Central memory CD4-positive, alpha-beta T cell (primary cell): ENCODE data around the gene CAPZA1.
A peak's percentile ranks its signal among the peaks of the same experiment; 100 is the strongest.
"Not testable (repeated sequence)": the region's sequence is repeated elsewhere in the genome, so short reads cannot be mapped to it uniquely, and the experiment has no call there.

Source experiments
- DNase-seq: peaks from one replicate; pipeline ENCODE4 v3.0.0; 2022
- total RNA-seq, 3 experiments: gene quantifications; one replicate each; lab custom pipeline; 2026; lab: John Stamatoyannopoulos, UW

Gene CAPZA1
- 217 to 533 (median 359) reads per million in 3 experiments for total RNA-seq

GRCh38 chr1:112619518-112620376, at the start of gene CAPZA1:
CAPZA1 (plus strand) TSS chr1:112619832; CDS start chr1:112619845, 13 bp downstream.
- DNase-seq, result peak; percentile 94

- no peak for DNase-seq
Observed at GRCh38 chr1:112575154-112575804, 44.4 kb upstream of the CAPZA1 start.

GRCh38 chr1:112576240-112576639, 43.4 kb upstream of the CAPZA1 start:
- DNase-seq, result no peak

GRCh38 chr1:112579801-112580510, 39.7 kb upstream of the CAPZA1 start:
- no peak for DNase-seq

GRCh38 chr1:112581586-112582192, 37.9 kb upstream of the CAPZA1 start:
- no peak for DNase-seq

GRCh38 chr1:112583366-112583765, 36.3 kb upstream of the CAPZA1 start:
- no peak for DNase-seq

GRCh38 chr1:112589766-112590165, 29.9 kb upstream of the CAPZA1 start:
- no peak for DNase-seq

- no peak for DNase-seq
Observed at GRCh38 chr1:112594208-112594876, 25.3 kb upstream of the CAPZA1 start.

GRCh38 chr1:112599477-112599876, 20.2 kb upstream of the CAPZA1 start:
- no peak for DNase-seq

- no peak for DNase-seq
Observed at GRCh38 chr1:112603012-112603411, 16.6 kb upstream of the CAPZA1 start.

GRCh38 chr1:112603541-112603940, 16.1 kb upstream of the CAPZA1 start:
- DNase-seq, result no peak

- DNase-seq, result no peak
Observed at GRCh38 chr1:112605633-112606327, 13.9 kb upstream of the CAPZA1 start.

- peak; percentile 29 for DNase-seq
Observed at GRCh38 chr1:112614460-112615065, 5.1 kb upstream of the CAPZA1 start.

GRCh38 chr1:112618114-112618720, 1.4 kb upstream of the CAPZA1 start:
- DNase-seq, result peak; percentile 79

- DNase-seq, result peak; percentile 60
Observed at GRCh38 chr1:112618721-112619517, 713 bp upstream of the CAPZA1 start, which contains the start of gene ST7L. ST7L (minus strand) TSS chr1:112619141; CDS start chr1:112619113, 28 bp downstream.

- DNase-seq, result no peak
Observed at GRCh38 chr1:112620377-112620695, 704 bp downstream of the CAPZA1 start.

- DNase-seq, result not testable (repeated sequence)
Observed at GRCh38 chr1:112624493-112624892, 4.9 kb downstream of the CAPZA1 start.

GRCh38 chr1:112625696-112626095, 6.1 kb downstream of the CAPZA1 start:
- no peak for DNase-seq

GRCh38 chr1:112626193-112626592, 6.6 kb downstream of the CAPZA1 start:
- DNase-seq, result no peak

- DNase-seq, result no peak
Observed at GRCh38 chr1:112626887-112627286, 7.3 kb downstream of the CAPZA1 start.
